H9 (cell line): Measurements from ENCODE around the gene LYPD6. TPM values are rescaled to one million over a fixed set of nuclear protein-coding genes. Genes with fewer than 3 reads are reported as not detected.

Experiments
- DNase-seq: peaks from one replicate; pipeline ENCODE4 v3.0.0-alpha.2; 2017
- H2AFZ ChIP-seq: one replicate; pipeline ENCODE4 v1.6.1; 2013; ENCODE audit warnings: mild to moderate bottlenecking, low read length, control low read depth, moderate library complexity
- H2AK5ac ChIP-seq: 2 replicates; pipeline ENCODE4 v1.6.1; 2013; ENCODE audit warnings: low read length, control low read depth, mixed read lengths; ENCODE audit not compliant: insufficient read length
- H2BK120ac ChIP-seq: one replicate; pipeline ENCODE4 v1.6.1; 2013; ENCODE audit warnings: low read depth, mild to moderate bottlenecking, low read length, control low read depth, inconsistent platforms; ENCODE audit not compliant: poor library complexity, severe bottlenecking
- H2BK12ac ChIP-seq: 2 replicates; pipeline ENCODE4 v1.6.1; 2013; ENCODE audit warnings: low read length, control low read depth, mixed read lengths, low read depth; ENCODE audit not compliant: insufficient read length
- H2BK15ac ChIP-seq: 2 replicates; pipeline ENCODE4 v1.6.1; 2013; ENCODE audit warnings: low read depth, low read length, control low read depth
- H2BK20ac ChIP-seq: one replicate; pipeline ENCODE4 v1.6.1; 2013; ENCODE audit warnings: low read depth, mild to moderate bottlenecking, low read length, control low read depth, inconsistent platforms; ENCODE audit not compliant: poor library complexity, severe bottlenecking
- H2BK5ac ChIP-seq: 2 replicates; pipeline ENCODE4 v1.6.1; 2013; ENCODE audit warnings: low read length, control low read depth, mixed read lengths; ENCODE audit not compliant: insufficient read length
- H3K14ac ChIP-seq: 2 replicates; pipeline ENCODE4 v1.6.1; 2013; ENCODE audit warnings: low read length, control low read depth; ENCODE audit not compliant: insufficient read depth
- H3K18ac ChIP-seq: 2 replicates; pipeline ENCODE4 v1.6.1; 2013; ENCODE audit warnings: low read depth, mild to moderate bottlenecking, mixed read lengths, low read length, control low read depth; ENCODE audit not compliant: insufficient read length
- H3K23ac ChIP-seq: 2 replicates; pipeline ENCODE4 v1.6.1; 2013; ENCODE audit warnings: low read length, control low read depth, mixed read lengths, low read depth; ENCODE audit not compliant: insufficient read length
- H3K23me2 ChIP-seq: 2 replicates; pipeline ENCODE4 v1.6.1; 2013; ENCODE audit warnings: low read depth, mild to moderate bottlenecking, mixed read lengths, low read length, control low read depth; ENCODE audit not compliant: insufficient read length, poor library complexity, severe bottlenecking
- H3K27ac ChIP-seq: 2 replicates; pipeline ENCODE4 v1.5.1; 2013; ENCODE audit warnings: low read length, control low read depth, mixed read lengths, low read depth; ENCODE audit not compliant: insufficient read length
- H3K27me3 ChIP-seq: 2 replicates; pipeline ENCODE4 v1.6.1; 2013; ENCODE audit warnings: low read length, control low read depth, inconsistent platforms; ENCODE audit not compliant: insufficient read depth
- H3K4ac ChIP-seq: 2 replicates; pipeline ENCODE4 v1.6.1; 2013; ENCODE audit warnings: low read depth, mild to moderate bottlenecking, control low read depth, inconsistent platforms, low read length, moderate library complexity
- H3K4me1 ChIP-seq: 2 replicates; pipeline ENCODE4 v1.6.1; 2013; ENCODE audit warnings: low read length, control low read depth, inconsistent platforms; ENCODE audit not compliant: insufficient read depth
- H3K4me2 ChIP-seq: 2 replicates; pipeline ENCODE4 v1.6.1; 2013; ENCODE audit warnings: low read length, control low read depth, mixed read lengths; ENCODE audit not compliant: insufficient read length, insufficient read depth
- H3K56ac ChIP-seq: 2 replicates; pipeline ENCODE4 v1.6.1; 2013; ENCODE audit warnings: low read depth, mild to moderate bottlenecking, mixed read lengths, low read length, control low read depth; ENCODE audit not compliant: insufficient read length
- H3K79me1 ChIP-seq: 2 replicates; pipeline ENCODE4 v1.6.1; 2013; ENCODE audit warnings: low read depth, mild to moderate bottlenecking, moderate library complexity, low read length, control low read depth, inconsistent platforms; ENCODE audit not compliant: insufficient read depth, poor library complexity, severe bottlenecking
- H3K79me2 ChIP-seq: 2 replicates; pipeline ENCODE4 v1.6.1; 2013; ENCODE audit warnings: low read length, control low read depth, inconsistent platforms; ENCODE audit not compliant: insufficient read depth
- H3K9ac ChIP-seq: 2 replicates; pipeline ENCODE4 v1.6.1; 2013; ENCODE audit warnings: low read length, control low read depth, mixed read lengths; ENCODE audit not compliant: insufficient read length; ENCODE audit errors: extremely low read depth
- H3K9me3 ChIP-seq: one replicate; pipeline ENCODE4 v1.6.1; 2013; ENCODE audit warnings: low read depth, low read length, inconsistent platforms; ENCODE audit not compliant: control insufficient read depth
- H3T11ph ChIP-seq: one replicate; pipeline ENCODE4 v1.6.1; 2013; ENCODE audit warnings: mild to moderate bottlenecking, low read length, control low read depth, inconsistent platforms
- H4K20me1 ChIP-seq: one replicate; pipeline ENCODE4 v1.6.1; 2013; ENCODE audit not compliant: control insufficient read depth, insufficient read length, insufficient read depth
- H4K5ac ChIP-seq: 2 replicates; pipeline ENCODE4 v1.6.1; 2013; ENCODE audit warnings: low read depth, mild to moderate bottlenecking, mixed read lengths, low read length, control low read depth; ENCODE audit not compliant: insufficient read length
- H4K8ac ChIP-seq: replicated peaks from 2 replicates; pipeline ENCODE4 v1.6.1; 2013; ENCODE audit warnings: low read length, control low read depth, mixed read lengths, low read depth; ENCODE audit not compliant: insufficient read length
- H4K91ac ChIP-seq: 2 replicates; pipeline ENCODE4 v1.6.1; 2013; ENCODE audit warnings: low read depth, mild to moderate bottlenecking, moderate library complexity, mixed read lengths, low read length, control low read depth; ENCODE audit not compliant: insufficient read length
- H3K27ac Mint-ChIP-seq, 3 experiments: 2 replicates in 2 of 3; 3 replicates in 1 of 3; pipeline ENCODE4 v1.8.0; 2020 to 2021; ENCODE audit warnings: mixed read lengths in 3 of 3, mild to moderate bottlenecking in 1 of 3, moderate library complexity in 1 of 3
- H3K27me3 Mint-ChIP-seq: 2 replicates; pipeline ENCODE4 v1.8.0; 2021; ENCODE audit warnings: low read depth, mild to moderate bottlenecking, moderate library complexity, mixed read lengths
- H3K36me3 Mint-ChIP-seq, 3 experiments: 2 replicates in 2 of 3; 3 replicates in 1 of 3; pipeline ENCODE4 v1.8.0; 2020 to 2021; ENCODE audit warnings: low read depth in 3 of 3, mixed read lengths in 3 of 3; ENCODE audit not compliant: insufficient read depth in 1 of 3
- H3K4me1 Mint-ChIP-seq, 2 experiments: 2 replicates each; pipeline ENCODE4 v1.8.0; 2020; ENCODE audit warnings: mixed read lengths in 2 of 2
- H3K4me3 Mint-ChIP-seq, 2 experiments: 2 replicates in 1 of 2; 3 replicates in 1 of 2; pipeline ENCODE4 v1.8.0; 2020 to 2021; ENCODE audit warnings: mild to moderate bottlenecking in 2 of 2, mixed read lengths in 2 of 2, moderate library complexity in 1 of 2
- H3K9me3 Mint-ChIP-seq, 2 experiments: 2 replicates in 1 of 2; 3 replicates in 1 of 2; pipeline ENCODE4 v1.8.0; 2020; ENCODE audit warnings: mild to moderate bottlenecking in 2 of 2, mixed read lengths in 2 of 2, moderate library complexity in 1 of 2
- whole genome bisulfite sequencing: extraction: QIAGEN DNeasy Blood & Tissue Kit; methylation state at CpG from one replicate; pipeline ENCODE4 v1.1.7; 2013; ENCODE audit warnings: missing lambda C conversion rate, low lambda C conversion rate, mixed read lengths; ENCODE audit not compliant: insufficient read length; ENCODE audit errors: extremely low coverage; 5-methylcytosine and 5-hydroxymethylcytosine counted together
- total RNA-seq: library from RNA; stranded (reverse); gene quantifications from 2 replicates; pipeline ENCODE4 v1.2.1, GENCODE V29; 2021
- TF ChIP-seq, protein P1 (sequence below): fragments of 200-600 bp; sonication (generic); conservative IDR thresholded peaks from 3 replicates; pipeline ENCODE4 v1.8.0; 2021; ENCODE audit warnings: antibody characterized with exemption, mild to moderate bottlenecking

LYPD6 gene
- total RNA-seq, 1 experiment from 2014 or later, result 3.0 TPM

DNA sequence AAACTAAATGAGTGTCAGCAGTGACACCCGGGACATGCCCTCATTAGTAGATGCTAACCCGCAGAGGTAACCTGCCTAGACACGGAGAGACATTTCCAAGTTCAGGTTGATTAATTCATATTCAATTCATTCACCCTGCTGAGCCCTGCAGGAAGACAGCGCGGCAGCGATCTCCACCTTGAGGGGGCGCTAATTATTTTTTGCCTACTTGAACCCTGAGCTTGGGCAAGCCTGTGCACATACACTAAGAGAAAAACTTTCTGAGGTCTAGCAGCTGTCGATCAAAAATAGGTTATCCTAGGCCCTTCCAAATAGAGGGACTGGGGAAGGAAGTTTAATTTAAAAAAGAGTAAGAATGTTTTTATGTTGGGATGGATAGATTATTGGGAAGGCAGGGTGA, 1.3 kb upstream of the LYPD6 start:
- peak; percentile 41 for DNase-seq
- Mint-ChIP-seq H3K27me3 (peaks cover 21% of the 10 kb centered on the region), H3K27ac (no peak overlapping the region), H3K9me3 (no peaks in the 10 kb centered on the region; a peak in 2 of 5 replicates), H3K36me3 (no peaks in the 10 kb centered on the region; a peak in 1 of 7 replicates), H3K4me1 (peaks cover 19 to 24% of the 10 kb centered on the region in 2 experiments), H3K4me3 (peak overlapping the region; percentile 81 to 87)
- Histone ChIP-seq H3K4me2 (peak overlapping the region; percentile 48), H3K14ac (no peak overlapping the region), H4K5ac (no peak overlapping the region), H2AK5ac (no peak overlapping the region), H2BK120ac (no peak overlapping the region), H3K56ac (no peak overlapping the region), H3K79me2 (no peaks in the 10 kb centered on the region), H3K27me3 (no peaks in the 10 kb centered on the region), H3T11ph (no peak overlapping the region), H2AFZ (no peak overlapping the region), H3K4ac (no peak overlapping the region), H4K8ac (no peak overlapping the region), H4K91ac (no peak overlapping the region), H2BK12ac (no peak overlapping the region), H3K79me1 (no peaks in the 10 kb centered on the region), H2BK20ac (no peak overlapping the region), H2BK5ac (no peak overlapping the region), H3K9me3 (no peaks in the 10 kb centered on the region), H3K4me1 (no peaks in the 10 kb centered on the region), H3K18ac (no peak overlapping the region), H3K27ac (no peak overlapping the region), H3K23me2 (peaks cover 16% of the 10 kb centered on the region), H2BK15ac (no peak overlapping the region), H3K9ac (no peak overlapping the region), H3K23ac (no peak overlapping the region), H4K20me1 (no peaks in the 10 kb centered on the region)
- TF ChIP-seq, protein P1, sequence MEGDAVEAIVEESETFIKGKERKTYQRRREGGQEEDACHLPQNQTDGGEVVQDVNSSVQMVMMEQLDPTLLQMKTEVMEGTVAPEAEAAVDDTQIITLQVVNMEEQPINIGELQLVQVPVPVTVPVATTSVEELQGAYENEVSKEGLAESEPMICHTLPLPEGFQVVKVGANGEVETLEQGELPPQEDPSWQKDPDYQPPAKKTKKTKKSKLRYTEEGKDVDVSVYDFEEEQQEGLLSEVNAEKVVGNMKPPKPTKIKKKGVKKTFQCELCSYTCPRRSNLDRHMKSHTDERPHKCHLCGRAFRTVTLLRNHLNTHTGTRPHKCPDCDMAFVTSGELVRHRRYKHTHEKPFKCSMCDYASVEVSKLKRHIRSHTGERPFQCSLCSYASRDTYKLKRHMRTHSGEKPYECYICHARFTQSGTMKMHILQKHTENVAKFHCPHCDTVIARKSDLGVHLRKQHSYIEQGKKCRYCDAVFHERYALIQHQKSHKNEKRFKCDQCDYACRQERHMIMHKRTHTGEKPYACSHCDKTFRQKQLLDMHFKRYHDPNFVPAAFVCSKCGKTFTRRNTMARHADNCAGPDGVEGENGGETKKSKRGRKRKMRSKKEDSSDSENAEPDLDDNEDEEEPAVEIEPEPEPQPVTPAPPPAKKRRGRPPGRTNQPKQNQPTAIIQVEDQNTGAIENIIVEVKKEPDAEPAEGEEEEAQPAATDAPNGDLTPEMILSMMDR, result peak; percentile 71
- no CpG with 5 or more reads among the region's 8 CpGs for WGBS
